RCC 7860 (cell line): ENCODE data around the gene RIMS4.
"Not testable (repeated sequence)": the region's sequence is repeated elsewhere in the genome, so short reads cannot be mapped to it uniquely, and the experiment has no call there.

ENCODE experiments used
- DNase-seq: peaks from one replicate; pipeline ENCODE4 v3.0.0-alpha.2; 2015; ENCODE audit warnings: low spot score
- FAIRE-seq: peaks from 2 replicates; lab custom pipeline; 2012; peaks lifted over from hg19 to GRCh38; lab: Jason Lieb, UNC

Gene RIMS4

GRCh38 chr20:44765701-44766347 is 44.5 kb downstream of the RIMS4 start:
- DNase-seq (no peak), FAIRE-seq (no peak)

GRCh38 chr20:44765091-44765490 is 45.3 kb downstream of the RIMS4 start:
- FAIRE-seq (no peak), DNase-seq (no peak)

GRCh38 chr20:44763798-44764197 is 46.5 kb downstream of the RIMS4 start:
- FAIRE-seq, DNase-seq: not testable (repeated sequence)

- FAIRE-seq (no peak), DNase-seq (no peak)
These were observed 47.7 kb downstream of the RIMS4 start for GRCh38 chr20:44762466-44763140.

- no peak for FAIRE-seq
- no peak for DNase-seq
These were observed 48.9 kb downstream of the RIMS4 start for GRCh38 chr20:44761423-44761822.

GRCh38 chr20:44759595-44759994 is 50.8 kb downstream of the RIMS4 start:
- FAIRE-seq = no peak

GRCh38 chr20:44758247-44759101 is 51.9 kb downstream of the RIMS4 start:
- FAIRE-seq = no peak
- no peak for DNase-seq

More at GRCh38 chr20:44759595-44759994, 50.8 kb downstream of the RIMS4 start:
- no peak for DNase-seq

GRCh38 chr20:44756956-44757355 is 53.4 kb downstream of the RIMS4 start:
- no peak for DNase-seq

GRCh38 chr20:44756011-44756688 is 54.2 kb downstream of the RIMS4 start:
- no peak for FAIRE-seq

More at GRCh38 chr20:44756956-44757355, 53.4 kb downstream of the RIMS4 start:
- FAIRE-seq = no peak

GRCh38 chr20:44754554-44754953 is 55.8 kb downstream of the RIMS4 start:
- DNase-seq = no peak
- no peak for FAIRE-seq

More at GRCh38 chr20:44756011-44756688, 54.2 kb downstream of the RIMS4 start:
- DNase-seq = no peak

- FAIRE-seq (no peak), DNase-seq (no peak)
These were observed 58.0 kb downstream of the RIMS4 start for GRCh38 chr20:44752099-44752931.

GRCh38 chr20:44750081-44750805 is 60.1 kb downstream of the RIMS4 start:
- FAIRE-seq = no peak
- DNase-seq = no peak

- DNase-seq (no peak), FAIRE-seq (no peak)
These were observed 62.4 kb downstream of the RIMS4 start for GRCh38 chr20:44748005-44748370.

GRCh38 chr20:44747166-44748004 is 63.0 kb downstream of the RIMS4 start:
- FAIRE-seq = no peak
- peak; percentile 65 for DNase-seq

- FAIRE-seq (no peak), DNase-seq (no peak)
These were observed 63.8 kb downstream of the RIMS4 start for GRCh38 chr20:44746367-44747165.

- DNase-seq = no peak
- no peak for FAIRE-seq
These were observed 64.6 kb downstream of the RIMS4 start, which contains the start of gene KCNK15 for GRCh38 chr20:44745598-44746366. Gene KCNK15 (plus strand): TSS chr20:44745865. CDS start chr20:44745911, 46 bp downstream.

- FAIRE-seq (no peak), DNase-seq (no peak)
These were observed 65.2 kb downstream of the RIMS4 start for GRCh38 chr20:44745122-44745597.
